VCaP (cell line): ENCODE results near the gene MAP3K6.
A peak's percentile ranks its signal among the peaks of the same experiment; 100 is the strongest.

Experiments
- H3K27ac ChIP-seq: fragments of 450-650 bp; 2 replicates; pipeline ENCODE4 v1.5.1; 2017
- CTCF ChIP-seq: fragments of 450-650 bp; conservative IDR thresholded peaks from 2 replicates; pipeline ENCODE4 v1.5.1; 2017; ENCODE audit warnings: mild to moderate bottlenecking, moderate library complexity

MAP3K6 gene

GRCh38 chr1:27395441-27396195 lies 28.9 kb upstream of the MAP3K6 start:
- peak; percentile 98 for TF ChIP-seq CTCF
- 0 out of 2 replicates have a peak overlapping the region, but pooled peaks have one; percentile 3 for H3K27ac ChIP-seq

GRCh38 chr1:27394925-27395324 lies 28.2 kb upstream of the MAP3K6 start:
- TF ChIP-seq CTCF: no peak
- 0 out of 2 replicates have a peak overlapping the region, but pooled peaks have one; percentile 3 for H3K27ac ChIP-seq

- H3K27ac ChIP-seq: no peak overlapping the region
- no peak for TF ChIP-seq CTCF
These were observed 27.5 kb upstream of the MAP3K6 start for GRCh38 chr1:27394282-27394658.

- no peak overlapping the region for H3K27ac ChIP-seq
- TF ChIP-seq CTCF: no peak
These were observed 27.0 kb upstream of the MAP3K6 start for GRCh38 chr1:27393641-27394281.

GRCh38 chr1:27392778-27393635 lies 26.2 kb upstream of the MAP3K6 start:
- no peak overlapping the region for H3K27ac ChIP-seq
- TF ChIP-seq CTCF: no peak

- H3K27ac ChIP-seq: peak within 1 kb of the TSS; percentile 23; the same call in 1 of the 2 replicates
- TF ChIP-seq CTCF: peak; percentile 78
These were observed 25.5 kb upstream of the MAP3K6 start, which contains the start of gene GPR3 for GRCh38 chr1:27392096-27392777. Gene GPR3, plus strand, starts transcription at chr1:27392622. Its CDS starts 1,177 bp downstream, at chr1:27393799.
